Measurements from ENCODE around the gene OR2T8. TPM values are rescaled to one million over a fixed set of nuclear protein-coding genes. Genes with fewer than 3 reads are reported as not detected.

Gene OR2T8
- total RNA-seq, 1 experiment from 2014 or later: not detected

- no peak for DNase-seq (ENCODE audit: low read depth, low spot score)
- no peak within 1 kb of the TSS for H3K4me3 ChIP-seq (replicated peaks in 1 of 2; ENCODE audit: low read depth in 1 of 2, low read length in 2 of 2)
- no peak within 1 kb of the TSS for H3K4me2 ChIP-seq (ENCODE audit: low read length)
- no peaks in the 10 kb centered on the region for H4K20me1 ChIP-seq (ENCODE audit: insufficient read depth)
- ChIA-PET CTCF (no interaction called here), RAD21 (ENCODE audit: low non-redundant PET in 1 of 2, low total read pairs in 2 of 2, uncharacterized antibody in 2 of 2, unreplicated experiment in 2 of 2) (no interaction called here), POLR2A (no interaction called here)
- peaks cover 11 to 13% of the 10 kb centered on the region in 2 experiments; a peak in 2 of 4 replicates for H3K9me3 ChIP-seq (ENCODE audit: control insufficient read depth in 1 of 2, insufficient read depth in 1 of 2, low read depth in 1 of 2, low read length in 2 of 2)
- no TSS peak for BruUV-seq (replicated peaks)
- H3K27me3 ChIP-seq (ENCODE audit: insufficient read depth, low read length): no peaks in the 10 kb centered on the region
- no peak within 1 kb of the TSS for H2AFZ ChIP-seq (ENCODE audit: low read depth, low read length, poor library complexity, severe bottlenecking)
- no peak within 1 kb of the TSS for H3K9ac ChIP-seq (ENCODE audit: low read length)
- intact Hi-C loops (cut with micrococcal nuclease): no loop called here
- TF ChIP-seq, protein P1, sequence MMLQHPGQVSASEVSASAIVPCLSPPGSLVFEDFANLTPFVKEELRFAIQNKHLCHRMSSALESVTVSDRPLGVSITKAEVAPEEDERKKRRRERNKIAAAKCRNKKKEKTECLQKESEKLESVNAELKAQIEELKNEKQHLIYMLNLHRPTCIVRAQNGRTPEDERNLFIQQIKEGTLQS (IDR thresholded peaks at IDR 0.05): no peak
- TF ChIP-seq POLR2AphosphoS5 (IDR thresholded peaks at IDR 0.05; ENCODE audit: low read depth, low read length) (no peak), EGR1 (IDR thresholded peaks at IDR 0.05; ENCODE audit: low read depth) (no peak), ZNF274 (IDR thresholded peaks at IDR 0.05; ENCODE audit: low read depth, low read length) (no peak), TCF7L2 (IDR thresholded peaks at IDR 0.05; ENCODE audit: borderline replicate concordance, extremely low read depth, insufficient read depth, insufficient read length) (no peak)
- no peaks in the 10 kb centered on the region for H3K36me3 ChIP-seq (ENCODE audit: control insufficient read depth in 1 of 2, insufficient read depth in 2 of 2, low read length in 2 of 2)
- H3K9me2 ChIP-seq (ENCODE audit: insufficient read depth): no peaks in the 10 kb centered on the region
- no peak for ATAC-seq
- H3K79me2 ChIP-seq (ENCODE audit: insufficient read depth, low read length): no peaks in the 10 kb centered on the region
- H3K27ac ChIP-seq (ENCODE audit: low read depth, low read length): no peak within 1 kb of the TSS
- H3K4me1 ChIP-seq (ENCODE audit: control insufficient read depth in 1 of 2, insufficient read depth in 2 of 2, low read length in 2 of 2): no peaks in the 10 kb centered on the region
Observed at GRCh38 chr1:247948558-247948957, 28.5 kb downstream of the OR2T8 start, which contains the start of gene OR2L8. Gene OR2L8, plus strand, starts transcription at chr1:247948858. Its CDS starts 0 bp downstream, at chr1:247948858.

DNA sequence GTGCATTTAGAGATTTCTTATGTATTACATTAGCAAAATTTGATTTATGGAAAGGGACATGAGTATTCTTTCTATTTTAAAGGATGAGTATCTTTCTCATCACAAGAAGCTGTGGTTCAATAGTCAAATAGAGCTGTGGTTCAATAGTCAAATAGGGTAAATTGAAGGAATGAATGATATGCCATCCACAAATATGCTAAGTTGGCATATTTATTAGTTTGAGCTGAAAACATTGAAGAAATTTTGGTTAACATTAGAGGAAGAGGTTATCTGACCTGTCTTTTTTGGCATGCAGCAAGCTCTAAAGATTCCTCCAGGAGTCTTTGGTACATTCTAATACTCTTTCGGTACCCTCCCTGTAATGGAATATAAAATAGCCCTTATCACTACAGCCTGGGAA lies 33.4 kb downstream of the OR2T8 start:
- intact Hi-C loops (cut with micrococcal nuclease): no loop called here
- H3K4me1 ChIP-seq (ENCODE audit: control insufficient read depth in 1 of 2, insufficient read depth in 2 of 2, low read length in 2 of 2): no peaks in the 10 kb centered on the region
- DNase-seq (ENCODE audit: low read depth, low spot score): no peak
- no peak overlapping the region for H3K27ac ChIP-seq (ENCODE audit: low read depth, low read length)
- TF ChIP-seq POLR2A (IDR thresholded peaks at IDR 0.05; ENCODE audit: borderline replicate concordance, extremely low read depth, insufficient read depth, insufficient read length) (no peak), ZBTB33 (IDR thresholded peaks at IDR 0.05; ENCODE audit: extremely low read depth, insufficient replicate concordance, low read length) (no peak), EZH2 (IDR thresholded peaks at IDR 0.05) (no peak), SP1 (IDR thresholded peaks at IDR 0.05; ENCODE audit: low read depth) (no peak), POLR2AphosphoS5 (IDR thresholded peaks at IDR 0.05; ENCODE audit: low read depth, low read length) (no peak), CBX3 (IDR thresholded peaks at IDR 0.05; ENCODE audit: low read depth) (no peak), YY1 (IDR thresholded peaks at IDR 0.05; ENCODE audit: extremely low read depth, insufficient replicate concordance, low read depth, low read length) (no peak)
- H3K79me2 ChIP-seq (ENCODE audit: insufficient read depth, low read length): no peaks in the 10 kb centered on the region
- CTCF ChIA-PET: no interaction called here
- no peak for ATAC-seq
- H2AFZ ChIP-seq (ENCODE audit: low read depth, low read length, poor library complexity, severe bottlenecking): no peak overlapping the region
- no peaks in the 10 kb centered on the region for H3K36me3 ChIP-seq (ENCODE audit: control insufficient read depth in 1 of 2, insufficient read depth in 2 of 2, low read length in 2 of 2)
- H3K9me2 ChIP-seq (ENCODE audit: insufficient read depth): no peaks in the 10 kb centered on the region
- H3K9me3 ChIP-seq (ENCODE audit: control insufficient read depth in 1 of 2, insufficient read depth in 1 of 2, low read depth in 1 of 2, low read length in 2 of 2): peaks cover 7 to 13% of the 10 kb centered on the region in 2 experiments; a peak in 2 of 4 replicates
- BruUV-seq (replicated peaks): no TSS peak
- POLR2A ChIA-PET: no interaction called here
- no peak overlapping the region for H3K9ac ChIP-seq (ENCODE audit: low read length)
- no peak overlapping the region for H3K4me2 ChIP-seq (ENCODE audit: low read length)
- no peaks in the 10 kb centered on the region for H4K20me1 ChIP-seq (ENCODE audit: insufficient read depth)
- H3K4me3 ChIP-seq (replicated peaks in 1 of 2; ENCODE audit: low read depth in 1 of 2, low read length in 2 of 2): no peak overlapping the region
- no peaks in the 10 kb centered on the region for H3K27me3 ChIP-seq (ENCODE audit: insufficient read depth, low read length)
- RAD21 ChIA-PET (ENCODE audit: low non-redundant PET in 1 of 2, low total read pairs in 2 of 2, uncharacterized antibody in 2 of 2, unreplicated experiment in 2 of 2): no interaction called here
